NCI-H2196 (cell line): ENCODE measurements around the gene CACNA1E.

ENCODE experiments used
- DNase-seq: peaks from one replicate; lab custom pipeline; 2025; ENCODE audit not compliant: unreplicated experiment; lab: John Stamatoyannopoulos, UW

Gene CACNA1E

DNA sequence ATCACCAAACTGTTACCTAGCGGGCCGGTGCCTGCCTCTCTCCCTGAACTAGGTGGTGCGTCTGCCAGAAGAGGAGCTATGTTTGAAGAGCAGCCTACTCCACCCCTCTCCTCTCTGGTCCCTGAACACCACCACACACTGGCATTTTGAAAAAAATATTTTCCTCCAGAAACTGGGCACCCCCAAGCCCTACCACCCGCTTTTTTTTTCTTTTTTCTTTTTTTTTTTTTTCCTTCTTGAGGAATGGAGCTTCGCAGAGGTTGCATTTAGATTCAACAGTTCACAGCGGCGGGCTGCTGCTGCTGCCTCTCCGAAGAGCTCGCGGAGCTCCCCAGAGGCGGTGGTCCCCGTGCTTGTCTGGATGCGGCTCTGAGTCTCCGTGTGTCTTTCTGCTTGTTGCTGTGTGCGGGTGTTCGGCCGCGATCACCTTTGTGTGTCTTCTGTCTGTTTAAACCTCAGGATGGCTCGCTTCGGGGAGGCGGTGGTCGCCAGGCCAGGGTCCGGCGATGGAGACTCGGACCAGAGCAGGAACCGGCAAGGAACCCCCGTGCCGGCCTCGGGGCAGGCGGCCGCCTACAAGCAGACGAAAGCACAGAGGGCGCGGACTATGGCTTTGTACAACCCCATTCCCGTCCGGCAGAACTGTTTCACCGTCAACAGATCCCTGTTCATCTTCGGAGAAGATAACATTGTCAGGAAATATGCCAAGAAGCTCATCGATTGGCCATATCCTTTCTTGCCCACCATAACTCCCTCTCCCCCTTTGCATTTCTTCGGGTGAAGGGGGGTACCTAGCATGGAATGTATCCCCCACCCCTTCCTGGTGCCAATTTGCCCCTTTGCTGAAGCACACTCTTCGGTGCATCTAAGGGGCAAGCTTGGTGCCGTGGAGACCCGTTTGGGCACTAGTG lies at the start of gene CACNA1E:
Gene CACNA1E, plus strand, starts transcription at position 233 of the 911 bp plus-strand sequence. Its CDS starts 228 bp downstream, at position 461.
- DNase-seq = no peak

- DNase-seq = no peak
Observed at GRCh38 chr1:181433931-181434330, 49.4 kb upstream of the CACNA1E start.

DNA sequence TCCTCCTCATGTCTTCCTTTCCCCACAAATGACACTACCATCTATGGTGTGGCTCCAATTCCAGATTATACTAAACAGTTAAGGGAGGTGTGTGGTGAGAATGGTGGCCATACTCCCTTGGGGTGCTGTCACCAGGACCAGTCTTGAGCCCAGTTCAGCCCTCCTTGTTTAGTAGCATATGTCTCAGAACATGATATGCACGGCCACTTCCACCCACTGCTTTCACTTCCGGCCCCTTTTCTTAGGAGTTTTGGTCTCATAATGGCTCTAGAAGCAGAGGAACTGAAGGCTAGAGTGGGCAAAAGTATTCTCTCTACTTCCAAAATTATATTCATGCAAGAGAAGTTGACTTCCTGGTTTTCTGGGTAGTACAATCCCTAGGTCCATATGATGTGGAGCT lies 45.3 kb upstream of the CACNA1E start:
- no peak for DNase-seq

DNA sequence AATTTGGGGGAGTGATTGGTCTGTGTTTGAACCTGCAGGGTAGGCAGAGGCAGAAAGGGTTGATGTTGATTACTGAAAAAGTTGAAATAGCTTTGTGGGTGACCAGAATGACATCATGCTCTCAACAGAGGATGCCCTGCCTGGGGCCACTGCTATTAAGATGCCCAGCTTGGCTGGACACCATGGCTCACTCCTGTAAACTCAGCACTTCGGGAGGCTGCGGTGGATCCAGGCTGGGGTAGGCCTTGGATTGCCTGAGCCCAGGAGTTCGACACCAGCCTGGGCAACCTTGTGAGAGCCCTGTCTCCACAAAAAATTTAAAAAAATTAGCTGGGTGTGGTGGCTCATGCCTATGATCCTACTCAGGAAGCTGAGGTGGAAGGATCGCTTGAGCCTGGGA lies 42.8 kb upstream of the CACNA1E start:
- no peak for DNase-seq

DNA sequence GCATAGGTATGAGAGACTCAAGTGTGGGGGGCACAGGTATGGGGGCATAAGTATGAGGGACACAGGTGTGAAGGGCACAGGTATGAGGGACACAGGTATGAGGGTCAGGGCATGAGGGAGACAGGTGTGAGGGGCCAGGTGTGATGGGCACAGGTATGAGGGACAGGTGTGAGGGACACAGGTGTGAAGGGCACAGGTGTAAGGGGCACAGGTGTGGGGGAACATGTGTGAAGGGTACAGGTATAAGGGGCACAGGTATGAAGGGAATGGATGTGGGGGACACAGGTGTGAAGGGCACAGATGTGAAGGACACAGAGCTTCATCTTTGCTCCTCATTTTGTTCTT lies 41.2 kb upstream of the CACNA1E start:
- no peak for DNase-seq

DNA sequence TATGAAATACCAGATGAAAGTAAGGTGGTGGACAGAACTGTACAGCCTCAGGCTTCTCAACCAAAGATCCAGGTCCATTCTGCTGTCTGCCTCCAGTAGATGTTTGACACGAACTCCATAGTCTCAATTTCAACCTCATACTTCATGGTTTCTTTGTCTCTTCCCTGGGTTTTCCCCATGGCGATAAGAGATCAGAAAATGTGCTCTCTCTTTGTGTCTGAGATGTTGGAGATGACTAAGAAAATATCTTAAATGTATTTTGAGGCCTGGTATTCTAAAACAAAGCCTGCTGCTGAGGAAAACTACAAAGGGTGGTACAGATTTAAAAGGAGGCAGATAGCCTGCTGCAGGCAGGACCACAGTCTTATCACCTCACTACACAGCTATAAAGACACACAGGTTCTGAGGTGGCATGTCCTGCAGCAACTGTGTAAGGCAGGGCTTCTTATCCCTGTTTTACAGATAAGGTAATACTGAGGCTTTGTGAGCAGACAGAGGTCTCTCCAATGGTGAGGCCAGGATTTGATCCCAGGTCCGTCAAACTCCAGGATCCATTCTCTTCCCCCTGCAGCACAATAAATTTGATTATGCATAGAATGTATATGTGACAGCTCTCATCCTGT lies 40.0 kb upstream of the CACNA1E start:
- DNase-seq = no peak

- no peak for DNase-seq
Observed at GRCh38 chr1:181445436-181445835, 37.9 kb upstream of the CACNA1E start.

DNA sequence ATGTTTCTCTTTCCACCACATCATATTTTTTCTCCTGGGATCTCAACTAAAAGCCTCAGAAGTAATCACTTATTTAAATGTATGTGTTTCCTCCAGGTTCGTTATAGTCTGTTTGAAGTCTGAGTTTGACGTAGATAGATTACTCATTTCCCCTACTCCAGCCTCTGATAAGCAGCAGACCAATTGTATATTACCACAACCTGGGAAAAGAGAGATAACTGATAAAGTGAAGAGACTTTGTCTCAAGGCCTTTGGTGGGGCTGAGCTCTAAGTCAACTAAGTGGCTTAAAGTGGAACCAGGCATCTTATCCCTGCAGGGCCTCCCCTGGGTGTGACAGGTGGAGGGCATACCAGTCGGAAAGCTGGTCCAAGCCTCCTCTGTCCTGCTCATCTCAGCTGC lies 34.9 kb upstream of the CACNA1E start:
- no peak for DNase-seq

DNA sequence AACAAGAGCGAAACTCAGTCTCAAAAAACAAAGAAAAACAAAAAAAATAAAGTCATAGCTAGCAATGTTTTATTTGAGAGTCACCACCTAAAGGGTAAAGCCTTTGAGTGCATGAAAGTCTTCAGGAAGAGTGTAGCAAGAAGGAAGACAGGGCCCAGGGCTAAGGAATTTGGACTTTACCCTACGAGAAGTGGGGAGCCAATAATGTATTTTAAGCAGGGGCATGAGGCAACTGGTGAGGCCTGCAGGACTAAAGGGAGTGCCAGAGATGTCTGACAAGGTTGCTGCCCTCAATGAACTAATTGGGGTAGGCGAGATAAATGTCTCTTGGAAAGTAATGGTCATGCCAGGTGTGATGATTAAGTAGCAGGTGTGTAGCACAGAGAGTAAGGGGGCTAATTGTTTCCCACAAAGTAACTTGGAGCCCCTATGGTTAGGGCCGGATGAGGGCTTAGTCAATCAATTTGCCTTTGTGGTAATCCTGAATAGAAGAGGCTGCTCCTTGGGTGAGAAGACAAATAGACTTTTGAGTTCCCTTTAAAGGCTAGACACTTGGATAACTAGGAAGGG lies 31.6 kb upstream of the CACNA1E start:
- DNase-seq = no peak

GRCh38 chr1:181452746-181453145 lies 30.6 kb upstream of the CACNA1E start:
- no peak for DNase-seq

- no peak for DNase-seq
Observed at GRCh38 chr1:181453541-181454201, 29.6 kb upstream of the CACNA1E start.

DNA sequence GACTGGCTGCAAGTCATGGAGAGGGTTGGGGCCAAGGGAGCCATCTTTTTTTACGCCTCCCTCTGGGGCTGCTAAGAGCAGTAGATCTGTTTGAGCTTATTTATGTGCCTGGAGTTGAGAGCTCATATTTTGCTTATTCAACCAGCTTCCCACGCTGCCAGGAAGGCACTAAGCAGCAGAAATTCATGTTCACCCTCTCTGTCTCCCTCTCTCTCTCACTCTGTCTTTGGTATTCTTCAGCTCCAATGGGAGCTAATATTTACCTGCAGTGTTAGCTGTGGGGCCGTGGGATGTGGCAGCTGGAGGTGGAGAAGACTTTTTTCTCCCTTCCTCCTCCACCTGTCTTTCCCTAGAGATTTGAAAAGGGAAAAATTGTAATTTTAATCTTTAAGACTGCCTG lies 26.8 kb upstream of the CACNA1E start:
- DNase-seq = no peak

GRCh38 chr1:181458419-181458818 lies 24.9 kb upstream of the CACNA1E start:
- no peak for DNase-seq

GRCh38 chr1:181459067-181459466 lies 24.2 kb upstream of the CACNA1E start:
- DNase-seq = no peak

GRCh38 chr1:181469829-181470228 lies 13.5 kb upstream of the CACNA1E start:
- DNase-seq = no peak

- no peak for DNase-seq
Observed at GRCh38 chr1:181475580-181475979, 7.7 kb upstream of the CACNA1E start.

DNA sequence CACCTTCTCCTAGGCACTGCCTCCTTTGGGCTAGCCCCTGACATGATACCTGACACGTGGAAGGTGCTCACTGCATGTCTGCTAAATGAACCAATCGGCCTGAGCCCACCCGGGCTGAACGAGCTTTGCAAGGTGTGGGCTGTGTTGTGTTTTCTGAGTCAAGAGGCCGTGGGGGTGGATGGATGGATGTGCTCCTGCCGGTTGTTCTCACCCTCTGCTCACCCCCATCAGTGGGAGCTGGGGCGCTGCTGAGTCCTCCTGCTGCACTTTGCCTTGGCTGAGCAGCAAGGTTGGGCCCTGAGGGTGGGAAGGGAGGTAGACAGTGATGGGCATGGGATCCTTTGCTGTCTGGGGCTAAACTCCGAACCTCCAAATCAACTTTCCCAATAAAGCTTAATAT lies 6.7 kb upstream of the CACNA1E start:
- no peak for DNase-seq

DNA sequence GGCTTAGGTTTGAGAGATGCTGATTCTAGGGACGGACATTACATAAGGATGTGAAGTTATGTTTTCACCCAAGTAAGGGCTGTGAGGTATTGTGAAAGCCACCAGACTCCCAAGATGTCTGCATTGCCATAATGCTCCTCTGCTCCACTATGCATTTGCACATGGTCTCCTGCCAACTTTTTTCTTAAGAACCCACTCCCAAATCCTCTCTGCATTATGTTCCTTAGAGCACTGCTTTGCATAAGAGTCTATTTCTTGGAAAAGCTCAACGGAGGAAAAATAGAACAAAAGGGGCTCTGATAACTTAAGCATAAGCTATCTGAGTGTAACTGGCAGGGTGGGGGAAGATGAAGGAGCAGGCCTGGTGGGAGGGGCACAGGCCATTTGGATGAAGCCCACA lies 5.0 kb upstream of the CACNA1E start:
- DNase-seq = no peak

DNA sequence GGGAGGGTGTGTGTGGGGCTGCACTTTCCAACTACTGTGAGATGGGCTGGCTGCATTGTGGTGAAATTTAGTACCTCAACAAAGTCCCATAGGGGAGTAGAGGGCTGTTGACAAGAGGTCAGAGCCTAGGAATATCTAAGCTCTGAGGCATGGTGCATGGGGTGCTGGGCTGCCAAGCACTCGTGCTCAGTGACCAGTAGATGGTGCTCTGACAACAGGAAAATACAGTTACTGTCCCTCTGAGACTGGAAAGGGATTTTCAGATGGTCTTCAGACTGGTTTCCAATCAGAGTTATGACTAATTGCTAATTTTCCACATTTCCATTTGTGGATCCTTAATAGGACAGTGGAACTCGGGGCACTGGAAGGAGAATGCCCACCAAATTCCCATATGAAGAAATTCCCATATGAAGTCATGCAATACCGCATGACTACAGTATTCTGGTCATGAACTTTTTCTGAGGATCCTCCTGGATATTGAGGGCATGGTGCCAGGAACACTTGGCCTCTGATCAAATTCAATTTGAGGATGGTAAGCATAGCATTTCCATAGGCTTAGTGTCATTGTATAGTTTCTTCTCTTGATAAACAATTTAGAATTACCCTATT lies 4.1 kb upstream of the CACNA1E start:
- DNase-seq = peak; percentile 79

DNA sequence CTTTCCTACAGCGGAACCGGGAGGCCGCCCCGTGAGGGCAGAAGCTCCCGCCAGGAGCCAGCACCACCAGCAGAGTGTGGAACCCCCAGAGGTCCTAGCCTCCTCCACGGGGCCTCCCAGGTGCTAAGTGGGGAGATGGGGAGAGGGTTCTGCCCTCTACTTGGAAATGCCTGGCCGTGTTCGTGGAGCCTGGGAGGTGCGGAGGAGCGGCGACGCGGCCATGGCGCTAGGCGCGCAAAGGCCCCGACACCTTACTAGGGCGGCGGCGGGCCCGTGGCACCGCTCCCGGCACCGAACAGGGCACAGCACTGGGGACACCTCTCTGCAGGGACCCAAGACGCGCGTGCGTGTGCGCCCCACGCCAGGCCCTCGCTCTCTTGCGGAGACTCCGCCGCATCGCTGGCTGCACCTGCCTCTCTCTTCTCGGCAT lies 1.3 kb upstream of the CACNA1E start:
- DNase-seq = no peak
